T-helper 9 cell (primary cell): ENCODE results near the gene SLC16A12.
"Not testable (repeated sequence)": the region's sequence is repeated elsewhere in the genome, so short reads cannot be mapped to it uniquely, and the experiment has no call there.

Experiments used
- DNase-seq: peaks from one replicate; pipeline ENCODE4 v3.0.0-alpha.2; 2020

Gene SLC16A12

GRCh38 chr10:89468191-89468965 lies 67.0 kb downstream of the SLC16A12 start:
- DNase-seq, result no peak

GRCh38 chr10:89466599-89467035 lies 68.8 kb downstream of the SLC16A12 start:
- DNase-seq, result no peak

- no peak for DNase-seq
These were observed 70.2 kb downstream of the SLC16A12 start for GRCh38 chr10:89465196-89465595.

- no peak for DNase-seq
These were observed 71.4 kb downstream of the SLC16A12 start for GRCh38 chr10:89463846-89464537.

- no peak for DNase-seq
These were observed 76.6 kb downstream of the SLC16A12 start for GRCh38 chr10:89458784-89459183.

GRCh38 chr10:89458291-89458690 lies 77.1 kb downstream of the SLC16A12 start:
- no peak for DNase-seq

- no peak for DNase-seq
These were observed 80.6 kb downstream of the SLC16A12 start for GRCh38 chr10:89454561-89455347.

GRCh38 chr10:89452193-89452592 lies 83.2 kb downstream of the SLC16A12 start:
- no peak for DNase-seq

- no peak for DNase-seq
These were observed 84.5 kb downstream of the SLC16A12 start for GRCh38 chr10:89450901-89451300.

GRCh38 chr10:89444819-89445218 lies 90.6 kb downstream of the SLC16A12 start:
- not testable (repeated sequence) for DNase-seq

- no peak for DNase-seq
These were observed 93.1 kb downstream of the SLC16A12 start for GRCh38 chr10:89442289-89442688.

GRCh38 chr10:89440226-89441009 lies 95.0 kb downstream of the SLC16A12 start:
- no peak for DNase-seq

GRCh38 chr10:89438525-89438924 lies 96.9 kb downstream of the SLC16A12 start:
- DNase-seq, result no peak

- no peak for DNase-seq
These were observed 103.4 kb downstream of the SLC16A12 start for GRCh38 chr10:89431977-89432376.

- no peak for DNase-seq
These were observed 106.5 kb downstream of the SLC16A12 start for GRCh38 chr10:89428877-89429276.

GRCh38 chr10:89427629-89428028 lies 107.8 kb downstream of the SLC16A12 start:
- no peak for DNase-seq

- no peak for DNase-seq
These were observed 109.0 kb downstream of the SLC16A12 start for GRCh38 chr10:89426230-89426868.

GRCh38 chr10:89425000-89425399 lies 110.4 kb downstream of the SLC16A12 start:
- DNase-seq, result no peak

GRCh38 chr10:89421018-89421476 lies 114.3 kb downstream of the SLC16A12 start:
- no peak for DNase-seq

- peak; percentile 21 for DNase-seq
These were observed 115.8 kb downstream of the SLC16A12 start for GRCh38 chr10:89419548-89419947.

GRCh38 chr10:89416465-89416864 lies 118.9 kb downstream of the SLC16A12 start:
- no peak for DNase-seq
